ENCODE measurements around the gene OAF.

Gene OAF

GRCh38 chr11:120256779-120257178 is 45.9 kb downstream of the OAF start:
- no peaks in the 10 kb centered on the region for H3K36me3 ChIP-seq (ENCODE audit: control insufficient read depth in 4 of 4, insufficient read depth in 4 of 4, low read length in 3 of 4)
- H3K27me3 ChIP-seq (replicated peaks in 2 of 5; ENCODE audit: control insufficient read depth in 4 of 5, insufficient read depth in 5 of 5, low read length in 4 of 5), result peaks cover 10 to 72% (median 35%) of the 10 kb centered on the region in 5 experiments
- CTCF ChIA-PET, result interaction anchor here (2.0 to 2.5 kb wide), 2 partner anchors 13 to 21 kb away, joined by 6 to 16 read pairs; no protein-coding TSS in a partner anchor

GRCh38 chr11:120257346-120257745 is 46.5 kb downstream of the OAF start:
- WGBS (ENCODE audit: insufficient coverage), result 79% methylated on average over 5 of the region's 9 CpGs
- CTCF ChIA-PET, result interaction anchor here (0.8 to 2.5 kb wide), 5 partner anchors 8 to 27 kb away, joined by 3 to 16 read pairs (median 4); no protein-coding TSS in a partner anchor

More at GRCh38 chr11:120256779-120257178, 45.9 kb downstream of the OAF start:
- WGBS (ENCODE audit: insufficient coverage), result no CpG with 5 or more reads among the region's 2 CpGs
- Histone ChIP-seq H3K9me3 (ENCODE audit: control extremely low read depth in 1 of 5, control insufficient read depth in 4 of 5, insufficient read depth in 2 of 5, low read depth in 1 of 5, low read length in 4 of 5) (no peaks in the 10 kb centered on the region), H3K4me1 (ENCODE audit: control extremely low read depth in 1 of 4, control insufficient read depth in 4 of 4, insufficient read depth in 4 of 4, low read length in 3 of 4) (peaks cover 0 to 5% (median 2%) of the 10 kb centered on the region in 4 experiments), H3K27ac (ENCODE audit: insufficient read depth in 1 of 2, low read depth in 1 of 2, low read length in 2 of 2, poor library complexity in 1 of 2, severe bottlenecking in 2 of 2) (no peak overlapping the region), H3K4me3 (ENCODE audit: control insufficient read depth in 1 of 7, extremely low read depth in 1 of 7, insufficient read depth in 4 of 7, low read depth in 2 of 7, low read length in 6 of 7) (no peak overlapping the region)
- no peak for DNase-seq
- POLR2A ChIA-PET, result no interaction called here

GRCh38 chr11:120258661-120259060 is 47.8 kb downstream of the OAF start:
- CTCF ChIA-PET, result interaction anchor here (1.1 to 2.5 kb wide), 4 partner anchors 15 to 29 kb away, joined by 3 to 16 read pairs (median 4); no protein-coding TSS in a partner anchor
- DNase-seq, result no peak

More at GRCh38 chr11:120257346-120257745, 46.5 kb downstream of the OAF start:
- POLR2A ChIA-PET, result no interaction called here
- Histone ChIP-seq H3K36me3 (ENCODE audit: control insufficient read depth in 4 of 4, insufficient read depth in 4 of 4, low read length in 3 of 4) (no peaks in the 10 kb centered on the region), H3K4me1 (ENCODE audit: control extremely low read depth in 1 of 4, control insufficient read depth in 4 of 4, insufficient read depth in 4 of 4, low read length in 3 of 4) (peaks cover 0 to 5% (median 2%) of the 10 kb centered on the region in 4 experiments), H3K9me3 (ENCODE audit: control extremely low read depth in 1 of 5, control insufficient read depth in 4 of 5, insufficient read depth in 2 of 5, low read depth in 1 of 5, low read length in 4 of 5) (no peaks in the 10 kb centered on the region), H3K27me3 (replicated peaks in 2 of 5; ENCODE audit: control insufficient read depth in 4 of 5, insufficient read depth in 5 of 5, low read length in 4 of 5) (peaks cover 10 to 71% (median 35%) of the 10 kb centered on the region in 5 experiments), H3K27ac (ENCODE audit: insufficient read depth in 1 of 2, low read depth in 1 of 2, low read length in 2 of 2, poor library complexity in 1 of 2, severe bottlenecking in 2 of 2) (no peak overlapping the region), H3K4me3 (ENCODE audit: control insufficient read depth in 1 of 7, extremely low read depth in 1 of 7, insufficient read depth in 4 of 7, low read depth in 2 of 7, low read length in 6 of 7) (no peak overlapping the region)
- no peak for DNase-seq

GRCh38 chr11:120259241-120259640 is 48.4 kb downstream of the OAF start:
- CTCF ChIA-PET, result interaction anchor here (0.9 kb wide), 1 partner anchor 16 kb away, joined by 3 read pairs; no protein-coding TSS in a partner anchor
- H3K27me3 ChIP-seq (replicated peaks in 2 of 5; ENCODE audit: control insufficient read depth in 4 of 5, insufficient read depth in 5 of 5, low read length in 4 of 5), result peaks cover 10 to 53% (median 30%) of the 10 kb centered on the region in 5 experiments
- H3K36me3 ChIP-seq (ENCODE audit: control insufficient read depth in 4 of 4, insufficient read depth in 4 of 4, low read length in 3 of 4), result no peaks in the 10 kb centered on the region
- no peaks in the 10 kb centered on the region for H3K9me3 ChIP-seq (ENCODE audit: control extremely low read depth in 1 of 5, control insufficient read depth in 4 of 5, insufficient read depth in 2 of 5, low read depth in 1 of 5, low read length in 4 of 5)
- 90% methylated on average over 3 of the region's 3 CpGs for WGBS (ENCODE audit: insufficient coverage)
- POLR2A ChIA-PET, result no interaction called here
- no peak overlapping the region for H3K27ac ChIP-seq (ENCODE audit: insufficient read depth in 1 of 2, low read depth in 1 of 2, low read length in 2 of 2, poor library complexity in 1 of 2, severe bottlenecking in 2 of 2)
- H3K4me3 ChIP-seq (ENCODE audit: control insufficient read depth in 1 of 7, extremely low read depth in 1 of 7, insufficient read depth in 4 of 7, low read depth in 2 of 7, low read length in 6 of 7), result no peak overlapping the region
- no peak for DNase-seq
- peaks cover 0 to 5% (median 2%) of the 10 kb centered on the region in 4 experiments for H3K4me1 ChIP-seq (ENCODE audit: control extremely low read depth in 1 of 4, control insufficient read depth in 4 of 4, insufficient read depth in 4 of 4, low read length in 3 of 4)

More at GRCh38 chr11:120258661-120259060, 47.8 kb downstream of the OAF start:
- H3K9me3 ChIP-seq (ENCODE audit: control extremely low read depth in 1 of 5, control insufficient read depth in 4 of 5, insufficient read depth in 2 of 5, low read depth in 1 of 5, low read length in 4 of 5), result no peaks in the 10 kb centered on the region
- no peak overlapping the region for H3K4me3 ChIP-seq (ENCODE audit: control insufficient read depth in 1 of 7, extremely low read depth in 1 of 7, insufficient read depth in 4 of 7, low read depth in 2 of 7, low read length in 6 of 7)
- POLR2A ChIA-PET, result no interaction called here
- peaks cover 10 to 59% (median 33%) of the 10 kb centered on the region in 5 experiments for H3K27me3 ChIP-seq (replicated peaks in 2 of 5; ENCODE audit: control insufficient read depth in 4 of 5, insufficient read depth in 5 of 5, low read length in 4 of 5)
- peaks cover 0 to 5% (median 2%) of the 10 kb centered on the region in 4 experiments for H3K4me1 ChIP-seq (ENCODE audit: control extremely low read depth in 1 of 4, control insufficient read depth in 4 of 4, insufficient read depth in 4 of 4, low read length in 3 of 4)
- WGBS (ENCODE audit: insufficient coverage), result 58% methylated on average over 2 of the region's 3 CpGs
- no peak overlapping the region for H3K27ac ChIP-seq (ENCODE audit: insufficient read depth in 1 of 2, low read depth in 1 of 2, low read length in 2 of 2, poor library complexity in 1 of 2, severe bottlenecking in 2 of 2)
- H3K36me3 ChIP-seq (ENCODE audit: control insufficient read depth in 4 of 4, insufficient read depth in 4 of 4, low read length in 3 of 4), result no peaks in the 10 kb centered on the region

GRCh38 chr11:120259988-120260565 is 49.2 kb downstream of the OAF start:
- ChIA-PET CTCF (interaction anchor here (0.9 kb wide), 1 partner anchor 15 kb away, joined by 3 read pairs; no protein-coding TSS in a partner anchor), POLR2A (no interaction called here)
- Histone ChIP-seq H3K4me1 (ENCODE audit: control extremely low read depth in 1 of 4, control insufficient read depth in 4 of 4, insufficient read depth in 4 of 4, low read length in 3 of 4) (peaks cover 0 to 3% (median under 1%) of the 10 kb centered on the region in 4 experiments), H3K9me3 (ENCODE audit: control extremely low read depth in 1 of 5, control insufficient read depth in 4 of 5, insufficient read depth in 2 of 5, low read depth in 1 of 5, low read length in 4 of 5) (no peaks in the 10 kb centered on the region), H3K27me3 (replicated peaks in 2 of 5; ENCODE audit: control insufficient read depth in 4 of 5, insufficient read depth in 5 of 5, low read length in 4 of 5) (peaks cover 10 to 48% (median 26%) of the 10 kb centered on the region in 5 experiments), H3K27ac (ENCODE audit: insufficient read depth in 1 of 2, low read depth in 1 of 2, low read length in 2 of 2, poor library complexity in 1 of 2, severe bottlenecking in 2 of 2) (no peak overlapping the region), H3K36me3 (ENCODE audit: control insufficient read depth in 4 of 4, insufficient read depth in 4 of 4, low read length in 3 of 4) (no peaks in the 10 kb centered on the region), H3K4me3 (ENCODE audit: control insufficient read depth in 1 of 7, extremely low read depth in 1 of 7, insufficient read depth in 4 of 7, low read depth in 2 of 7, low read length in 6 of 7) (no peak overlapping the region)
- 93% methylated on average over 6 of the region's 7 CpGs for WGBS (ENCODE audit: insufficient coverage)
- DNase-seq, result no peak

- no peak overlapping the region for H3K27ac ChIP-seq (ENCODE audit: insufficient read depth in 1 of 2, low read depth in 1 of 2, low read length in 2 of 2, poor library complexity in 1 of 2, severe bottlenecking in 2 of 2)
- CTCF ChIA-PET, result interaction anchor here (1.5 kb wide), 1 partner anchor 26 kb away, joined by 4 read pairs; no protein-coding TSS in a partner anchor
- H3K4me1 ChIP-seq (ENCODE audit: control extremely low read depth in 1 of 4, control insufficient read depth in 4 of 4, insufficient read depth in 4 of 4, low read length in 3 of 4), result no peaks in the 10 kb centered on the region
- peaks cover 9 to 43% (median 22%) of the 10 kb centered on the region in 5 experiments for H3K27me3 ChIP-seq (replicated peaks in 2 of 5; ENCODE audit: control insufficient read depth in 4 of 5, insufficient read depth in 5 of 5, low read length in 4 of 5)
- no peak for DNase-seq
- no peaks in the 10 kb centered on the region for H3K9me3 ChIP-seq (ENCODE audit: control extremely low read depth in 1 of 5, control insufficient read depth in 4 of 5, insufficient read depth in 2 of 5, low read depth in 1 of 5, low read length in 4 of 5)
- H3K36me3 ChIP-seq (ENCODE audit: control insufficient read depth in 4 of 4, insufficient read depth in 4 of 4, low read length in 3 of 4), result no peaks in the 10 kb centered on the region
- H3K4me3 ChIP-seq (ENCODE audit: control insufficient read depth in 1 of 7, extremely low read depth in 1 of 7, insufficient read depth in 4 of 7, low read depth in 2 of 7, low read length in 6 of 7), result no peak overlapping the region
- POLR2A ChIA-PET, result no interaction called here
- WGBS (ENCODE audit: insufficient coverage), result 99% methylated on average over 7 of the region's 7 CpGs
Measured at GRCh38 chr11:120260616-120261015, 49.8 kb downstream of the OAF start.

- Histone ChIP-seq H3K27ac (ENCODE audit: insufficient read depth in 1 of 2, low read depth in 1 of 2, low read length in 2 of 2, poor library complexity in 1 of 2, severe bottlenecking in 2 of 2) (no peak overlapping the region), H3K4me3 (ENCODE audit: control insufficient read depth in 1 of 7, extremely low read depth in 1 of 7, insufficient read depth in 4 of 7, low read depth in 2 of 7, low read length in 6 of 7) (no peak overlapping the region), H3K27me3 (replicated peaks in 2 of 5; ENCODE audit: control insufficient read depth in 4 of 5, insufficient read depth in 5 of 5, low read length in 4 of 5) (peaks cover 2 to 42% (median 18%) of the 10 kb centered on the region in 5 experiments), H3K9me3 (ENCODE audit: control extremely low read depth in 1 of 5, control insufficient read depth in 4 of 5, insufficient read depth in 2 of 5, low read depth in 1 of 5, low read length in 4 of 5) (no peaks in the 10 kb centered on the region), H3K36me3 (ENCODE audit: control insufficient read depth in 4 of 4, insufficient read depth in 4 of 4, low read length in 3 of 4) (no peaks in the 10 kb centered on the region), H3K4me1 (ENCODE audit: control extremely low read depth in 1 of 4, control insufficient read depth in 4 of 4, insufficient read depth in 4 of 4, low read length in 3 of 4) (no peaks in the 10 kb centered on the region)
- no peak for DNase-seq
- CTCF ChIA-PET, result interaction anchor here (1.5 kb wide), 1 partner anchor 27 kb away, joined by 4 read pairs; no protein-coding TSS in a partner anchor
- POLR2A ChIA-PET, result no interaction called here
Measured at GRCh38 chr11:120261321-120261720, 50.5 kb downstream of the OAF start.

Data from common myeloid progenitor, CD34-positive (primary cell).